ENCODE results near the gene SMDT1.
"Not testable (repeated sequence)": the region's sequence is repeated elsewhere in the genome, so short reads cannot be mapped to it uniquely, and the experiment has no call there.

DNA sequence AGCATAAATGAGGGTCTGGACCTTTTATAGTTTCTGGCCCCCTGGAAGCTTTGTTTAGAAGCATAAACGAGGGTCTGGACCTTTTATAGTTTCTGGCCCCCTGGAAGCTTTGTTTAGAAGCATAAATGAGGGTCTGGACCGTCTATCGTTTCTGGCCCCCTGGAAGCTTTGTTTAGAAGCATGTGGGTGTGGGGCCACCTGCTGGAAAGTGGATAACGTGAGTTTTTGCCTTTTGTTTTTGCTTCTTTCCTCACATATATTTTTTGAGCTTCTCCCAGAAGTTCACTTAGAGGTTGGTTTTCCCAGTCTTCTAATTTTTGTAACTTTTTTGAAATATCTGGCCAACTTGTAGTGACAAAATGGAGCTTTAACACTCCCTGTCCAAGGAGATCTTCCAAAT, 33.3 kb downstream of the SMDT1 start:
- not testable (repeated sequence) for TF ChIP-seq EZH2 (IDR thresholded peaks at IDR 0.05; ENCODE audit: borderline replicate concordance, control insufficient read depth, low read depth, low read length); BHLHE40 (IDR thresholded peaks at IDR 0.05; ENCODE audit: borderline replicate concordance in 1 of 2, low read depth in 2 of 2, low read length in 1 of 2); EED (IDR thresholded peaks at IDR 0.05; ENCODE audit: low read depth); ETV6 (conservative IDR thresholded peaks at IDR 0.05 in 1 of 2, IDR thresholded peaks at IDR 0.05 in 1 of 2; ENCODE audit: borderline replicate concordance in 1 of 2, low read depth in 1 of 2)
